ENCODE data around the gene GLYATL3.

The GLYATL3 gene

DNA sequence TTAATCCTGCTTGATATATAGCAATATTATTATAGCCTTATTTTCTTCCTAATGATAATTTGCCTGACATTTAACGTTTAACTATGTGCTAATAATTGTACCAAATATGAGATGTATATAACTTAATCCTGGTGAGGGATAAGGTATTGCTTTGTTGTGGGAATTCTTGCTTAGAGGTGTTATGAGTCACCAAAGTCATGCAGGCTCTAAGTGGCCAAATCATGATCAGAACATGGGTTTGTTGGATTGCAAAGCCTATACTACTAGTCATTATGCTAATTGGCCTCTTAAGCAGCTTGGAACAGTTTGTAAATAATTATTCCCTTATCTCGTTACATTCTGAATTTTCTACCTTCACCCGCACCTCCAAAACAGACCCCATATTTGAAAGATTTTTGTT is 28.8 kb downstream of the GLYATL3 start:
- no peak overlapping the region for H3K4me3 ChIP-seq (ENCODE audit: low read depth, low read length)
- no peaks in the 10 kb centered on the region for H3K9me3 ChIP-seq (ENCODE audit: control insufficient read depth, insufficient read depth, low read length)
- no peak overlapping the region for H3K9ac ChIP-seq (ENCODE audit: low read depth, low read length)

DNA sequence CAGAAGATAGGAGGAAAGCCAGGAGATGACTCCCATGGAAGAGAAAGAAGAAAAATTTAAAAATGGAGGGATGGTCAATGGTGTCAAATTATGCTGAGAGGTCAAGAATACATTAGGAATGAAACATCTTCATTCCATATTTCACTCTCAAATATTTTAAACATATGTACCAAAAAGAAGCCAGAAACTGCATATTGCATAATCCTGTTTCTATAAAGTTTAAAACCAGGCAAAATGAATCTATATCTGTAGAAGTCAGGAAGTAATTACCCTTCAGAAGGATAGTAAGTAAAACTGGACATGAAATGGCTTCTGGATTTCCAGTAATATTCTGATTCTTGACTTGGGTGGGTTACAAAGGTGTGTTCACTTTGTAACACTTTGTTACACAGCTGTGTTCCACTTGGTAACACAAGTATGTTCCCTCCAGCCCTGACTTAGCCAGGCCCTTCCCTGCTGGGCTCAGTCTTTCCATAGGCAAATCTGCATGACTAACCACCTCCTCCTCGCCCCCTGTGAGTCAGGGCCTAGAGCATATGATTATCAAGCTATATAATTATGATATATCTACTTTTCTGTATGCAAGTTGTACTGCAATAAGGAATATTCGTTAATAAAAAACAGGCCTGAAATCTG is 30.5 kb downstream of the GLYATL3 start:
- Histone ChIP-seq H3K27ac (ENCODE audit: low read depth, low read length) (no peak overlapping the region), H3K9ac (ENCODE audit: low read depth, low read length) (no peak overlapping the region), H3K9me3 (ENCODE audit: control insufficient read depth, insufficient read depth, low read length) (no peaks in the 10 kb centered on the region), H3K27me3 (ENCODE audit: control insufficient read depth, insufficient read depth, low read length) (no peaks in the 10 kb centered on the region), H3K4me3 (ENCODE audit: low read depth, low read length) (no peak overlapping the region), H3K36me3 (ENCODE audit: control insufficient read depth, insufficient read depth, low read length) (no peaks in the 10 kb centered on the region), H3K4me1 (ENCODE audit: control insufficient read depth, insufficient read depth, low read length) (peaks cover 12% of the 10 kb centered on the region)

More for the DNA sequence above, 28.8 kb downstream of the GLYATL3 start:
- H3K36me3 ChIP-seq (ENCODE audit: control insufficient read depth, insufficient read depth, low read length): no peaks in the 10 kb centered on the region
- no peak overlapping the region for H3K27ac ChIP-seq (ENCODE audit: low read depth, low read length)
- H3K4me1 ChIP-seq (ENCODE audit: control insufficient read depth, insufficient read depth, low read length): peaks cover 12% of the 10 kb centered on the region
- H3K27me3 ChIP-seq (ENCODE audit: control insufficient read depth, insufficient read depth, low read length): no peaks in the 10 kb centered on the region

DNA sequence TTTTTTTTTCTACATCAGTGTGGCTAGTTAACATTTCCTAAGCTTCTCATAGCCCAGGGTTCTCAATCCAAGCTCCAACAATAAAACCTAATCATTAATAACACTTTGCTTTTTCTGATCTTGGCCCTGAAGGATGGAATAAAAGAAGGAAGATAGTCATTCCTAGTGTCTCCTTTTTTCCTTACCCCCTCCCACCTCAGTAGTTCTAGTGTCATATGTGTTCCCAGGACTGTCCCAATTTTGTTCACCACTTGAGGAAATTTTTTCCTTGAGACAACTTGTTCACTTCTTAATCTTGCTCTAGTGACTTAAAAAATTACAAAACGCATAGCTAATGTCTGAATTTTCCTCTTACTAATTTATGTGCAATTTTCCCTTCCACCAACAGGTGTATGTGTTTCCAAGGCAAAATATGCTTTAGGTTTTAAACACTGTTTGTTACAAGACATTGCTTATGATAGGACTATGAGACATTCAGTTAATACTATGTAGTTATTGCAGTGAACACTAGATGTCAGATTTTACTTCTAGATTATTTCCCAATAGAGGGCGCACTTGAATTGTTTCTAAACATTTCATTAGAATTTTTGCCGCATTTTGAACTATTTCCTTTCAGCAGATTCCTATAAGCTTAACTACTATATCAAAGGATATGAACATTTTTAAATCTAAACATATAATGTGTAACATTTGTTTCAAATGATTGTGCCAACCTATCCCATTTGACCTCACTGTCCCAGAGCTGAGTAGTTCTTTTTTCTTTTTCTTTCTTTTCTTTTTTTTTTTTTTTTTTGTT is 32.2 kb downstream of the GLYATL3 start:
- no peak overlapping the region for H3K4me3 ChIP-seq (ENCODE audit: low read depth, low read length)
- no peak overlapping the region for H3K27ac ChIP-seq (ENCODE audit: low read depth, low read length)
- H3K4me1 ChIP-seq (ENCODE audit: control insufficient read depth, insufficient read depth, low read length): peaks cover 8% of the 10 kb centered on the region
- no peaks in the 10 kb centered on the region for H3K9me3 ChIP-seq (ENCODE audit: control insufficient read depth, insufficient read depth, low read length)
- H3K36me3 ChIP-seq (ENCODE audit: control insufficient read depth, insufficient read depth, low read length): no peaks in the 10 kb centered on the region
- H3K9ac ChIP-seq (ENCODE audit: low read depth, low read length): no peak overlapping the region
- no peaks in the 10 kb centered on the region for H3K27me3 ChIP-seq (ENCODE audit: control insufficient read depth, insufficient read depth, low read length)

DNA sequence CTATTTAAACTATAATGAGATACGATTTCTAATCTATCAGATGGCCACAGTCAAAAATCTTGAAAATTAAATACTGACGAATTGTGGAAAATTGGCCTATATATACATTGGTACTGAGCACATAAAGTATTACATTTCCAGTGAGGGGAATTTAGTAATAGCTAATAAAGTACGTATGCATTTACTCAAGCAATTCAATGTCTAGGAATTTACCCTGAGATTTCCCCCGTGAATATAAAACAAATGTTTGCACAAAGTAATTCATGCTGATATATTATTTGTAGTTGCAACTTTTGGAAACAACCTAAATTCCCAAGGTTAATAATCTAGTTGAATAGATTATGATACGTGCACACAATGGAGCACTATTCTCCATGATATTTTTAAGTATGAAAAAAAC is 36.1 kb downstream of the GLYATL3 start:
- Histone ChIP-seq H3K9ac (ENCODE audit: low read depth, low read length) (no peak overlapping the region), H3K36me3 (ENCODE audit: control insufficient read depth, insufficient read depth, low read length) (no peaks in the 10 kb centered on the region), H3K4me3 (ENCODE audit: low read depth, low read length) (no peak overlapping the region), H3K27ac (ENCODE audit: low read depth, low read length) (no peak overlapping the region), H3K27me3 (ENCODE audit: control insufficient read depth, insufficient read depth, low read length) (no peaks in the 10 kb centered on the region), H3K4me1 (ENCODE audit: control insufficient read depth, insufficient read depth, low read length) (no peaks in the 10 kb centered on the region; the same call in 1 of the 2 replicates), H3K9me3 (ENCODE audit: control insufficient read depth, insufficient read depth, low read length) (no peaks in the 10 kb centered on the region)

DNA sequence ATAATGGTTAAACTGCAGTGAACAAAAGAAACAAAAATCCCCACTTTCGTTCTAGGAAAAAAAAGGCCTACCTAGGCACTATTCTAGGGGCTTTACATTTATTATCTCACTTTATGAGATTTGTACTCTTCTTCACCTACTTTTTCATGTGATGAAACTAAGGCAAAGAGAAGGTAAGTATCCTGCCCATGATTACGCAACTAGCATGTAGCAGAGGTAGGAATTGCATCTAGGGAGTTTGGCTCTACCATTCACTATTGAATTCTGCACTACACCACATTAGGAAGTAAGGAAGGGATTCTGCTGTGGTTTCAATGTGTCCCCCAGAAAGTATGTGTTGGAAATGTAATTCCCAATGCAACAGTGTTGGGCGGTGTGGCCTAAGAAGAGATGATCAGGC is 39.4 kb downstream of the GLYATL3 start:
- Histone ChIP-seq H3K4me1 (ENCODE audit: control insufficient read depth, insufficient read depth, low read length) (peaks cover 7% of the 10 kb centered on the region; the same call in 1 of the 2 replicates), H3K27me3 (ENCODE audit: control insufficient read depth, insufficient read depth, low read length) (no peaks in the 10 kb centered on the region), H3K9ac (ENCODE audit: low read depth, low read length) (no peak overlapping the region), H3K9me3 (ENCODE audit: control insufficient read depth, insufficient read depth, low read length) (no peaks in the 10 kb centered on the region), H3K27ac (ENCODE audit: low read depth, low read length) (no peak overlapping the region), H3K4me3 (ENCODE audit: low read depth, low read length) (no peak overlapping the region), H3K36me3 (ENCODE audit: control insufficient read depth, insufficient read depth, low read length) (no peaks in the 10 kb centered on the region)

DNA sequence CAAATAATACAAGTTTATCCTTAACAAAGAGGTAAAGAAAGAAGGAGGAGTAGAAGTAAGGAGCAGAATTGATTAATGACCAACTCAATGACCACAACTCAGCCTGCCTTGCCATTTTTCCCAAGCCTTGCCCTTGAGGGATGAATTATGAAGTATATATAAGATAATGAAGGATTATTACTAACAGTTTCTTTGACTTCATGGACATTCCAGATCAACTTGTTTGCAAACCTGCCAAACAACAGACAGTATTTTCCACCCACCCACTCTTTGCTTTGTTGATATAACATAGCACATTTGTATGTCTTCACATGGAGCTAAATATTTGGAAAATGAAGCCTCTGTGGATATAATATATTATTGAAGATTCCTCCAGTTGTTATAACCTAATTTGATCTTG is 40.9 kb downstream of the GLYATL3 start:
- H3K27me3 ChIP-seq (ENCODE audit: control insufficient read depth, insufficient read depth, low read length): no peaks in the 10 kb centered on the region
- H3K27ac ChIP-seq (ENCODE audit: low read depth, low read length): no peak overlapping the region
- H3K36me3 ChIP-seq (ENCODE audit: control insufficient read depth, insufficient read depth, low read length): no peaks in the 10 kb centered on the region
- H3K4me3 ChIP-seq (ENCODE audit: low read depth, low read length): no peak overlapping the region
- peaks cover 7% of the 10 kb centered on the region; the same call in 1 of the 2 replicates for H3K4me1 ChIP-seq (ENCODE audit: control insufficient read depth, insufficient read depth, low read length)
- H3K9ac ChIP-seq (ENCODE audit: low read depth, low read length): no peak overlapping the region
- no peaks in the 10 kb centered on the region for H3K9me3 ChIP-seq (ENCODE audit: control insufficient read depth, insufficient read depth, low read length)

DNA sequence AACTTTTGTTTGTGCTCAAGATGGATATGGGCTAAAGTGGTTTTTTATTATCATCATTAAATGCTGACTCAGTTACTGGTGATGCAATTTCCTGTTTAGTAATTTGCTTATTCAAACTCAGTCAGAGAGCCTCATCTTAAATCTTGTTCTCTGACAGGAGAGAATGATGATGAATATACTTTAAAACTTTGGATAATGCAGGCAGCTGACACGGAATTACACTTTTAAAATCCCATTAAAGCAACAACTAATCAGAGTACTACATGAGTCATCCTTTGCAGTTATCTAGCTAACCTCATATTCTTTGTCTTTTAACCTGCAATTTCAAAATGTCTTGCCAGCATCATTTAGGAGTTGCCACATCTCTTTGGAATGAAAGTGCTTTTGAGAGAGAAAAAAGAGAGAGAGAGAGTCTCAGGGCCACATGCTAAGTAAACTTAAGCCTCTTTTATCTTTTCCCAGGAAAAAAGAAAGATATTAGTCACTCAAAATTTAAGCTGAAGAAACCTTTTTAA is 41.5 kb downstream of the GLYATL3 start:
- Histone ChIP-seq H3K27me3 (ENCODE audit: control insufficient read depth, insufficient read depth, low read length) (no peaks in the 10 kb centered on the region), H3K36me3 (ENCODE audit: control insufficient read depth, insufficient read depth, low read length) (no peaks in the 10 kb centered on the region), H3K4me1 (ENCODE audit: control insufficient read depth, insufficient read depth, low read length) (peaks cover 7% of the 10 kb centered on the region; the same call in 1 of the 2 replicates), H3K4me3 (ENCODE audit: low read depth, low read length) (no peak overlapping the region), H3K9ac (ENCODE audit: low read depth, low read length) (no peak overlapping the region), H3K9me3 (ENCODE audit: control insufficient read depth, insufficient read depth, low read length) (no peaks in the 10 kb centered on the region), H3K27ac (ENCODE audit: low read depth, low read length) (peak overlapping the region; percentile 60)

DNA sequence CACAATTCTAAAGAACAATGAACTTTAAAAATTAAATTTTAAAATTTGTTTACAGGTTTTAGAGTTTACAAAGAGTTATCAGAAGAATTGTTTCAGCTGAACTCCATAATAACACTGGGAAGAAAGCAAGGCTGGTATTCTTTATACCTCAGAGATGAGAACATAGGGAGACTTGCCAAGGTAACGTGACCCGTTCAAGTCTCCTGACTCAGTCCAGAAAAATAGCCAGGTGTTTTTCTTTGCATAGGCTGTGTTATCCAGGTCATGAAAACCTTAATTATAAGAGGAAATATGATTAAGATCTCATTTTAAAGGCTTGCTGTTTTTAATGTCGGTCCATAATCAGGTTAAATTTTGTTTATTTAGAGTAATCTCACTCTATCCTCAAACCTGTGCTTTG is 42.2 kb downstream of the GLYATL3 start:
- Histone ChIP-seq H3K27me3 (ENCODE audit: control insufficient read depth, insufficient read depth, low read length) (no peaks in the 10 kb centered on the region), H3K27ac (ENCODE audit: low read depth, low read length) (no peak overlapping the region), H3K4me3 (ENCODE audit: low read depth, low read length) (no peak overlapping the region), H3K36me3 (ENCODE audit: control insufficient read depth, insufficient read depth, low read length) (no peaks in the 10 kb centered on the region), H3K9me3 (ENCODE audit: control insufficient read depth, insufficient read depth, low read length) (no peaks in the 10 kb centered on the region), H3K4me1 (ENCODE audit: control insufficient read depth, insufficient read depth, low read length) (peaks cover 7% of the 10 kb centered on the region; the same call in 1 of the 2 replicates), H3K9ac (ENCODE audit: low read depth, low read length) (no peak overlapping the region)

DNA sequence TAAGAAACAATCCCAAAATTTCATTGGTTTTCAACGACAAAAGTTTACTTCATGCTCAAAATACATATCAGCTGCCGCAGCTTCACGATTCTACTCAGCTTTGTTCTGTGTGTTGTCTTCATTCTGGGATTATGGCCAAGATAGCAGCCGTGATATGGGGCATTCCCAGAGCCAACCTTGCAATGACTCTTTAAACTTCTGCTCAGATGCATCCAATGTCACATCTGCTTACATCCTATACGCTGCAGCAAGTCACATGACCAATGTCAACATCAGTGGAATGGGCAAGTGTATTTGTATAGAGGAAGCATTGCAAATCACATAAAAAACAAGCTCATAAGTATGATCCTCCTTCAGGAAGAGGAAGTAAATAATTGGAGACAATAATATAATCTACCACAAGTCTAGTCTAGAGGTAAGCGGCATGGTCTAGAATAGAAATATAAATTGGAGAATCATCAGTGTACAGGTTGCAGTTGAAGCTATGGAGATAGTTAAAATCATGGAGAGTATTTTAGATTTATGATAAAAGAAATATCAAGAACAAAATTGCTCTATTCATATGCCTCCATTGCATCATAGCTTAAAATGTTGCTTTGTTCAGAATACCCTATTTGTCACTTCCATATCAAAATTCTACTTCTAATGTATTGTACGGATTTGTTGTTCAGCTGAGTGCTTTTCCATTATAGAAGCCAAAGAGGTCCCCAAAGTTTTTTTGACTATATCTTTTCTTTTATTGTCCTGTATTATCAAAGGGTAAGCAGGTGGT is 43.5 kb downstream of the GLYATL3 start:
- Histone ChIP-seq H3K27me3 (ENCODE audit: control insufficient read depth, insufficient read depth, low read length) (no peaks in the 10 kb centered on the region), H3K9me3 (ENCODE audit: control insufficient read depth, insufficient read depth, low read length) (no peaks in the 10 kb centered on the region), H3K27ac (ENCODE audit: low read depth, low read length) (no peak overlapping the region)

DNA sequence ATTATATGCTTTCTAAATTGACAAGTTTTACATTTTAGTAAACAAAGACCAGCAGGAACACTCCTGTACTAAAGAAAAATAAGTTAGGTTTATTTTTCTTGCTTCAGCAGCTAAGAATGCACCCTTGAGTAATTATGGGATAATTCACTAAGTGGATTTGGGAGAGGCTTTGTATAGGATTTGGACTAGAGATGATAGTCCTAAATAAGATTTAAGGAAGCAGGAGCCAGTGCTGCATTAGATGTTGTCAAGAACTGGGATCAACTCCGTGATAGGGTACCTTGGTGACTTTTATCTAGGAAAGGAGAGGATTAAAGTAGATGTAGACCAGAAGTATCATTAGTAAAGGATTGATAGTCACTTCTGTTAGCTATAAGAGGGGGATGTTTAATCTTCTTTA is 46.6 kb downstream of the GLYATL3 start:
- no peak overlapping the region for H3K4me3 ChIP-seq (ENCODE audit: low read depth, low read length)
- no peaks in the 10 kb centered on the region for H3K36me3 ChIP-seq (ENCODE audit: control insufficient read depth, insufficient read depth, low read length)
- peaks cover 22% of the 10 kb centered on the region for H3K4me1 ChIP-seq (ENCODE audit: control insufficient read depth, insufficient read depth, low read length)
- peaks cover 11% of the 10 kb centered on the region for H3K27me3 ChIP-seq (ENCODE audit: control insufficient read depth, insufficient read depth, low read length)
- H3K27ac ChIP-seq (ENCODE audit: low read depth, low read length): no peak overlapping the region
- H3K9me3 ChIP-seq (ENCODE audit: control insufficient read depth, insufficient read depth, low read length): no peaks in the 10 kb centered on the region
- no peak overlapping the region for H3K9ac ChIP-seq (ENCODE audit: low read depth, low read length)

More for the DNA sequence above, 43.5 kb downstream of the GLYATL3 start:
- Histone ChIP-seq H3K4me1 (ENCODE audit: control insufficient read depth, insufficient read depth, low read length) (peaks cover 7% of the 10 kb centered on the region; the same call in 1 of the 2 replicates), H3K36me3 (ENCODE audit: control insufficient read depth, insufficient read depth, low read length) (no peaks in the 10 kb centered on the region), H3K9ac (ENCODE audit: low read depth, low read length) (no peak overlapping the region), H3K4me3 (ENCODE audit: low read depth, low read length) (no peak overlapping the region)
